22Rv1 (cell line): Measurements from ENCODE around the gene ERC1.

Experiments used
- CTCF ChIP-seq: fragments of 450-650 bp; IDR thresholded peaks from 2 replicates; pipeline ENCODE4 v1.5.1; 2017; ENCODE audit warnings: mild to moderate bottlenecking
- ZFX ChIP-seq: fragments of 450-650 bp; IDR thresholded peaks from 2 replicates; pipeline ENCODE4 v1.6.1; 2017; ENCODE audit warnings: antibody characterized with exemption, borderline replicate concordance

DNA sequence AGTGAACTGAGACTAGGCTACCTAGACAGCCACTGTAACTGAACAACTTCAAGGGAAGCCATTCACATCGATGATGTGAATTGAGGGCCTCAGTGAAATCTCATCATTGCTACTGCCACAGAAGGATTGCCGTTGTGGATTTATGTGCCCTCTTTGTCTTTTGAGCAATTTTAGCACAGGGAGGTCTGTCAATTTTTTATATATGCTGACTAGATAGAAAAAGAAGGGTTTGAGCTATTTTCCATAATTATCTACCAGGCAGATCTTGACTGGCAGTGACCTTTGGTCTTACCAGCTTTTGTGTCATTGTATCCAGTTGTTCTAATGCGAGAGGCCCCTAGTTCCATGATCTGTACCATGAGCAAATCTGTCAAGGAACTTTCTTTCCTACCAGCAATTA, 179.4 kb downstream of the ERC1 start:
- TF ChIP-seq CTCF (no peak), ZFX (no peak)
